Breast epithelium (tissue), 4 donors: ENCODE data around the gene DENND1C. TPM values are rescaled to one million over a fixed set of nuclear protein-coding genes. Genes with fewer than 3 reads are reported as not detected.
A peak's percentile ranks its signal among the peaks of the same experiment; 100 is the strongest.

ENCODE experiments used
- DNase-seq, 2 donors: peaks; one replicate each; pipeline ENCODE4 v3.0.0-alpha.2; 2019; ENCODE audit warnings: low spot score in 2 of 2
- H3K27ac ChIP-seq, 2 donors: fragments of 200-600 bp; sonication (generic) in 1 of 2; one replicate each; pipeline ENCODE4 v1.5.1; 2016 to 2019; ENCODE audit warnings: mild to moderate bottlenecking in 1 of 2
- H3K27me3 ChIP-seq, 2 donors: fragments of 200-600 bp; sonication (generic) in 1 of 2; one replicate each; pipeline versions ENCODE4 v1.5.1 to v1.6.0; 2017 to 2019; ENCODE audit warnings: control low read depth in 1 of 2, mild to moderate bottlenecking in 1 of 2
- H3K36me3 ChIP-seq: fragments of 200-600 bp; one replicate; pipeline ENCODE4 v1.5.1; 2019
- H3K4me1 ChIP-seq, 2 donors: fragments of 200-600 bp; sonication (generic); one replicate each; pipeline ENCODE4 v1.5.1; 2016 to 2019; ENCODE audit warnings: control low read depth in 1 of 2
- H3K4me3 ChIP-seq, 3 donors: fragments of 200-600 bp; sonication (generic); 1 replicate in 2 of 3; 2 replicates in 1 of 3; pipeline ENCODE4 v1.5.1; 2016 to 2019; ENCODE audit warnings: mild to moderate bottlenecking in 3 of 3, moderate library complexity in 2 of 3
- H3K9me3 ChIP-seq, 2 donors: fragments of 200-600 bp; sonication (generic) in 1 of 2; one replicate each; pipeline ENCODE4 v1.5.1; 2016 to 2019; ENCODE audit warnings: control low read depth in 1 of 2
- CTCF ChIP-seq, 3 donors: fragments of 450-650 bp; IDR thresholded peaks; one replicate each; pipeline ENCODE4 v1.5.1; 2016 to 2017; ENCODE audit warnings: antibody characterized with exemption in 3 of 3, mild to moderate bottlenecking in 3 of 3, moderate library complexity in 3 of 3
- POLR2A ChIP-seq: fragments of 450-650 bp; IDR thresholded peaks from one replicate; pipeline ENCODE4 v1.6.1; 2016; ENCODE audit warnings: antibody characterized with exemption, mild to moderate bottlenecking, moderate library complexity
- POLR2AphosphoS5 ChIP-seq, 3 donors: sonication (generic); formaldehyde crosslinking; IDR thresholded peaks; one replicate each; pipeline ENCODE4 v1.6.1; 2017; ENCODE audit warnings: antibody characterized with exemption in 3 of 3
- intact Hi-C: fragments of 100-400 bp; cut with DNase I; formaldehyde crosslinking; loops from one replicate; pipeline ENCODE4 v1.15.1; 2023; ENCODE audit warnings: low total_unique reads
- total RNA-seq, 3 donors: library from RNA; depleted of rRNA; stranded (reverse); fragments of >200 nt; gene quantifications; one replicate each; pipeline ENCODE4 v1.1.0, GENCODE V29; 2016

Gene DENND1C
- total RNA-seq, 3 donors from 2014 or later: 1.3 to 3.2 (median 2.5) TPM

- Histone ChIP-seq H3K36me3 (no peaks in the 10 kb centered on the region), H3K27me3 (peaks cover 0 to 10% of the 10 kb centered on the region in 2 donors), H3K4me3 (peak overlapping the region; percentile 26 to 29 (median 26)), H3K9me3 (no peaks in the 10 kb centered on the region), H3K27ac (no peak overlapping the region), H3K4me1 (no peaks in the 10 kb centered on the region)
- no peak for DNase-seq
- intact Hi-C loops: no loop called here
- TF ChIP-seq CTCF (IDR thresholded peaks at IDR 0.05) (no peak), POLR2AphosphoS5 (IDR thresholded peaks at IDR 0.05) (no peak), POLR2A (no peak)
Observed at GRCh38 chr19:6480848-6481415, 655 bp downstream of the DENND1C start.

- TF ChIP-seq CTCF (IDR thresholded peaks at IDR 0.05) (no peak), POLR2AphosphoS5 (IDR thresholded peaks at IDR 0.05) (no peak), POLR2A (no peak)
- H3K4me1 ChIP-seq: peaks cover 0 to 5% of the 10 kb centered on the region in 2 donors
- no peak for DNase-seq
- H3K27me3 ChIP-seq: peaks cover 0 to 20% of the 10 kb centered on the region in 2 donors
- no peaks in the 10 kb centered on the region for H3K9me3 ChIP-seq
- intact Hi-C loops: no loop called here
- no peak overlapping the region for H3K27ac ChIP-seq
- H3K4me3 ChIP-seq: no peak overlapping the region
- H3K36me3 ChIP-seq: no peaks in the 10 kb centered on the region
Observed at GRCh38 chr19:6479836-6480398, 1.7 kb downstream of the DENND1C start.

DNA sequence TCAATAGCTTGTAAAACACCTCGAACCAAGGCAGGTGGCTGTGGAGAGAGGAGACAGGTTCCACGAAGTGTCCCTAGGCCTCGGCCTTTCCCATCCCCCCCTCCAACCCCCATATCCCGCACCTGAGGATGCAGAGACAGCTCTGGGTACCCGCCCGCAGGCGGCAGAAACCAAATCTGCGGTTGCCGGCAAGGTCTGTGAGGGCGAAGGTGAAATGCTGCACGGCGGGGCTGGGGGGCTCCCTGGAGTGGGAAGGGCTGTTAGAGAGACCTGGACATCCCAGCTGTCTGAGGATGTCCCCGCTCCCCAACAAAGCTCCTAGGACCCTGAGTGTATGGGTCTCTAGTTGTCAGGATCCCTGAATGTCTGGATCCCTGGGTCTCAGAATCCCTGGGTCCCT is 2.8 kb downstream of the DENND1C start:
- intact Hi-C loops: no loop called here
- H3K4me1 ChIP-seq: peaks cover 0 to 5% of the 10 kb centered on the region in 2 donors
- no peaks in the 10 kb centered on the region for H3K9me3 ChIP-seq
- no peak overlapping the region for H3K27ac ChIP-seq
- DNase-seq: no peak
- TF ChIP-seq POLR2A (no peak), POLR2AphosphoS5 (IDR thresholded peaks at IDR 0.05) (no peak), CTCF (IDR thresholded peaks at IDR 0.05) (no peak)
- H3K4me3 ChIP-seq: no peak overlapping the region
- peaks cover 0 to 23% of the 10 kb centered on the region in 2 donors for H3K27me3 ChIP-seq
- H3K36me3 ChIP-seq: no peaks in the 10 kb centered on the region

DNA sequence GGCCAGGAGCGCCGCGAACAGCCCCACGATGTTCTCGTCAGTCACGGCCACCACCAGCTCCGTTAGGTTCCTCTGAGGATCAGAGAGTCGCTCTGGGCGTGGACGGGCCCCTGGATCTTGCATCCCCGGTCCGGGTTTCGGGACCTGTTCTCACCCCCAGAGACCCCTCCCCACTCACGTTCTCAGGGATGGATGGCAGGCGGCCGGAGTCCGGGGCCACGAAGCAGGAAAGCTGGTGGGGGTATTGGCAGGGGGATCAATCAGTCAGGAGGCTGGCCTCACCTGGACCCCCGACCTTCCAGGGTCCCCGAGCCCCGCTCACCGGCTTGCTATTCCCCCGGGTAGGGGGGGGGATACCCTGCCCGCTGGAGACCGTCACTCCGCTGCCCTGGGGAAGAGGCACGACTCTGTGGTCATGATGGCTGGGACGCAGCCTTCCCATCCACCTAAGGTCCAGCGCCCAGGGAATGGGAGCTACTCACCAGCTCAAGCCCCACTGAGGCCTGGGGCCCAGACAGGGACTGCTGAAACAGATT is 4.6 kb downstream of the DENND1C start:
- peaks cover 0 to 23% of the 10 kb centered on the region in 2 donors for H3K27me3 ChIP-seq
- H3K4me3 ChIP-seq: peak overlapping the region in 2 of 3 donors; percentile 42 to 56
- DNase-seq: no peak

GRCh38 chr19:6476155-6476895 is 5.3 kb downstream of the DENND1C start:
- Histone ChIP-seq H3K36me3 (no peaks in the 10 kb centered on the region), H3K27ac (no peak overlapping the region), H3K4me1 (peaks cover 0 to 5% of the 10 kb centered on the region in 2 donors), H3K4me3 (peak overlapping the region in 2 of 3 donors; percentile 42 to 56), H3K9me3 (no peaks in the 10 kb centered on the region), H3K27me3 (peaks cover 0 to 23% of the 10 kb centered on the region in 2 donors)
- intact Hi-C loops: no loop called here
- no peak for TF ChIP-seq CTCF (IDR thresholded peaks at IDR 0.05)
- TF ChIP-seq POLR2AphosphoS5 (IDR thresholded peaks at IDR 0.05): no peak
- no peak for TF ChIP-seq POLR2A
- DNase-seq: peak in 1 of 2 donors; percentile 51

More for the DNA sequence above, 4.6 kb downstream of the DENND1C start:
- Histone ChIP-seq H3K9me3 (no peaks in the 10 kb centered on the region), H3K4me1 (peaks cover 0 to 5% of the 10 kb centered on the region in 2 donors), H3K36me3 (no peaks in the 10 kb centered on the region), H3K27ac (no peak overlapping the region)
- no peak for TF ChIP-seq POLR2AphosphoS5 (IDR thresholded peaks at IDR 0.05)
- intact Hi-C loops: no loop called here
